Testis (tissue), 2 donors: ENCODE measurements around the gene AGBL4.

Source experiments
- POLR2A ChIP-seq: fragments of 450-650 bp; IDR thresholded peaks from one replicate; pipeline ENCODE4 v1.6.1; 2017; ENCODE audit warnings: antibody characterized with exemption, mild to moderate bottlenecking, moderate library complexity
- TF ChIP-seq, protein P1 (sequence below), 3 experiments: fragments of 450-650 bp in 2 of 3; fragments of 200-600 bp in 1 of 3; sonication (generic) in 1 of 3; IDR thresholded peaks; one replicate each; pipeline ENCODE4 v1.5.1; 2016 to 2019; ENCODE audit warnings: antibody characterized with exemption in 3 of 3, mild to moderate bottlenecking in 2 of 3, moderate library complexity in 1 of 3

DNA sequence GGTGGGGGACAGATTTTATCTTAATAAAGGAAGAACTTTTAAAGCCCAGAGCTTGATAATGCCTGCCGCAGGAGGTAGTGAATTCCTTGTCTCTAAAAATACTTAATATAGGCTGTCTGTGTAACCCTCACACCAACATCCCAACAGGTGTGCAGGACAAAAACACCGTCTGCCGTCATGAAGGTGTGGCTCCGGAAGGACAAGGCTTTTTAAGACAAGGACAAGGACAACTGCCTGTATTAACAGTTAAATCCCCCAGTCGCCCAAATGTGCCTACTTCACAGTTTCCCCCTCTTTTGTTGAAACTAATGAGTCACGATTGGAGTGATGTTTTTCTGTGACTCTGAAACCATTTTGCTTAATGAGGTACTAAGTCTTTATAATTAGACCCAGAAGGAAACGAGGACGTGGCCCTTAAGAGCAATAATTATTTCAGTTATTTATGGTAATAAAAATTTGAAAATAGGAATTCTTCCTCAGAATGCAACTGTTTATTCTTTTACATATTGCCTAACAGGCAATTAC lies 1524.5 kb downstream of the AGBL4 start:
- TF ChIP-seq, protein P1, sequence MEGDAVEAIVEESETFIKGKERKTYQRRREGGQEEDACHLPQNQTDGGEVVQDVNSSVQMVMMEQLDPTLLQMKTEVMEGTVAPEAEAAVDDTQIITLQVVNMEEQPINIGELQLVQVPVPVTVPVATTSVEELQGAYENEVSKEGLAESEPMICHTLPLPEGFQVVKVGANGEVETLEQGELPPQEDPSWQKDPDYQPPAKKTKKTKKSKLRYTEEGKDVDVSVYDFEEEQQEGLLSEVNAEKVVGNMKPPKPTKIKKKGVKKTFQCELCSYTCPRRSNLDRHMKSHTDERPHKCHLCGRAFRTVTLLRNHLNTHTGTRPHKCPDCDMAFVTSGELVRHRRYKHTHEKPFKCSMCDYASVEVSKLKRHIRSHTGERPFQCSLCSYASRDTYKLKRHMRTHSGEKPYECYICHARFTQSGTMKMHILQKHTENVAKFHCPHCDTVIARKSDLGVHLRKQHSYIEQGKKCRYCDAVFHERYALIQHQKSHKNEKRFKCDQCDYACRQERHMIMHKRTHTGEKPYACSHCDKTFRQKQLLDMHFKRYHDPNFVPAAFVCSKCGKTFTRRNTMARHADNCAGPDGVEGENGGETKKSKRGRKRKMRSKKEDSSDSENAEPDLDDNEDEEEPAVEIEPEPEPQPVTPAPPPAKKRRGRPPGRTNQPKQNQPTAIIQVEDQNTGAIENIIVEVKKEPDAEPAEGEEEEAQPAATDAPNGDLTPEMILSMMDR (IDR thresholded peaks at IDR 0.05), result no peak
- TF ChIP-seq POLR2A, result no peak
